NCI-H1417 (cell line): Measurements from ENCODE around the gene HNRNPM.
A peak's percentile ranks its signal among the peaks of the same experiment; 100 is the strongest.

Experiments
- DNase-seq, 3 experiments: peaks; one replicate each; lab custom pipeline; 2025; lab: John Stamatoyannopoulos, UW

The HNRNPM gene

GRCh38 chr19:8487137-8487851, 42.5 kb downstream of the HNRNPM start:
- DNase-seq: no peak

GRCh38 chr19:8488365-8488764, 43.6 kb downstream of the HNRNPM start:
- DNase-seq: no peak

- DNase-seq: peak in 1 of 3 experiments; percentile 14
Measured at GRCh38 chr19:8489561-8490394, 45.0 kb downstream of the HNRNPM start.

GRCh38 chr19:8490395-8490760, 45.6 kb downstream of the HNRNPM start:
- no peak for DNase-seq

GRCh38 chr19:8490873-8491272, 46.1 kb downstream of the HNRNPM start:
- no peak for DNase-seq

- no peak for DNase-seq
Measured at GRCh38 chr19:8491574-8491973, 46.8 kb downstream of the HNRNPM start.

GRCh38 chr19:8494158-8494557, 49.4 kb downstream of the HNRNPM start:
- no peak for DNase-seq

GRCh38 chr19:8498295-8498694, 53.5 kb downstream of the HNRNPM start:
- no peak for DNase-seq

GRCh38 chr19:8499048-8499833, 54.5 kb downstream of the HNRNPM start:
- no peak for DNase-seq

GRCh38 chr19:8500158-8500557, 55.4 kb downstream of the HNRNPM start:
- no peak for DNase-seq

- no peak for DNase-seq
Measured at GRCh38 chr19:8501516-8501915, 56.7 kb downstream of the HNRNPM start.

GRCh38 chr19:8501981-8502380, 57.2 kb downstream of the HNRNPM start:
- DNase-seq: no peak

GRCh38 chr19:8503510-8503909, 58.7 kb downstream of the HNRNPM start:
- DNase-seq: no peak

- DNase-seq: no peak
Measured at GRCh38 chr19:8504171-8504570, 59.4 kb downstream of the HNRNPM start.

- no peak for DNase-seq
Measured at GRCh38 chr19:8504919-8505318, 60.1 kb downstream of the HNRNPM start.

GRCh38 chr19:8505680-8506401, 61.1 kb downstream of the HNRNPM start:
- peak; percentile 56 to 89 (median 86) for DNase-seq

- peak in 1 of 3 experiments; percentile 43 for DNase-seq
Measured at GRCh38 chr19:8506402-8506957, 61.7 kb downstream of the HNRNPM start.

GRCh38 chr19:8510589-8511115, 65.9 kb downstream of the HNRNPM start:
- DNase-seq: no peak

- DNase-seq: no peak
Measured at GRCh38 chr19:8511573-8512101, 66.9 kb downstream of the HNRNPM start.

- peak in 1 of 3 experiments; percentile 8 for DNase-seq
Measured at GRCh38 chr19:8512115-8512967, 67.6 kb downstream of the HNRNPM start.
